Muscle layer of colon (tissue), 2 donors: ENCODE measurements around the gene POLA2.

Experiments
- H3K27ac ChIP-seq: one replicate; pipeline ENCODE4 v1.7.0; 2013; ENCODE audit warnings: low read depth, mild to moderate bottlenecking, low read length, moderate library complexity
- H3K27me3 ChIP-seq, 2 donors: one replicate each; pipeline ENCODE4 v1.7.0; 2013; ENCODE audit warnings: low read length in 2 of 2, mild to moderate bottlenecking in 2 of 2; ENCODE audit not compliant: insufficient read depth in 2 of 2, control insufficient read depth in 1 of 2
- H3K36me3 ChIP-seq: one replicate; pipeline ENCODE4 v1.7.0; 2013; ENCODE audit warnings: mild to moderate bottlenecking, low read length; ENCODE audit not compliant: insufficient read depth
- H3K4me1 ChIP-seq: one replicate; pipeline ENCODE4 v1.7.0; 2013; ENCODE audit warnings: mild to moderate bottlenecking, low read length; ENCODE audit not compliant: insufficient read depth
- H3K4me3 ChIP-seq, 2 donors: one replicate each; pipeline ENCODE4 v1.7.0; 2013; ENCODE audit warnings: low read length in 2 of 2, low read depth in 1 of 2, mild to moderate bottlenecking in 1 of 2, moderate library complexity in 1 of 2
- H3K9ac ChIP-seq: one replicate; pipeline ENCODE4 v1.7.0; 2013; ENCODE audit warnings: low read length
- H3K9me3 ChIP-seq: one replicate; pipeline ENCODE4 v1.7.0; 2013; ENCODE audit warnings: mild to moderate bottlenecking, low read length
- donor health status: abdominal sarcoma.
- donor health status: Adenocarcinoma of cecum.

Gene POLA2

GRCh38 chr11:65266210-65266609, 4.4 kb downstream of the POLA2 start:
- Histone ChIP-seq H3K36me3 (peaks cover 16% of the 10 kb centered on the region), H3K9ac (no peak overlapping the region), H3K27me3 (no peaks in the 10 kb centered on the region)

DNA sequence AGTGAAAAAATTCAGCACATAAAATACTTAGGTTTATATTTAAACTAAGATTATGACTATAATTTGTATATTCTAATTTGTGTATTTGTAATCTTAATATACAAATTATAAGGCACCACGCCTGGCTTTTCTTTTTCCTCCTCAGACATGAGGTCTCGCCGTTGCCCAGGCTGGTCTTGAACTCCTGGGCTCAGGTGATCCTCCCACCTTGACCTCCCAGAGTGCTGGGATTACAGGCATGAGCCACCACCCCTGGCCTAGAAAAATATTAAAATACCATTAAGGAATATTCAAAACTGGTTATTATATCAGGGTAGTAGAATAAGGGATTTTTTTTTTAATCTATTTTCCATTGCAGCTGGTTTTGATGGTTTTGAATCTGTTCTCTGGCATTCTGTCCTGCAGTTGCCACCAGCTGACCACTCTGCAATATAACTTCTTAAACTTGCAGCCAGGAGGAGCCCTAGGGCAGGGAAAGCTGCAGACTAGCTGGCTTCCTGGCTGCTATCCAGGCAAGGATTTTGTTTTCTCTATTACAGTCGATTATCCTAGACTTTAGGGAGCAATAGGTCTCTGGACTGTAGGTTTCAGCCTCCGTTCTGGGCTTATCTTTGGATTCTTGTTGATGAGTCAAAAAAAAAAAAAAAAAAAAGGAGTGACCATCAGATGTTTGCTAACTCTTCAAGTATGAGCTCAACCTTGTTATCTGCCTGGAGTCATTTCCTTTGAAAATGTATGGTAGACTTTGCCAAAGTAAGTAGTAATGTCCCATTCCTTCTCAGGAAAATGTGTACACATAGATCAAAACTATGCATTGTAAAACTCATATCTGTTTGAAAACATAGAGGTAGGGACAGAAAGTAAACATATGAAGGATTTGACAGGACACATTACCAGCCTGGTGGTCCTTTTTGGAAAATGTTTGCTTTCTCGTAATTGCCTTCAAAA, 13.2 kb downstream of the POLA2 start:
- no peak overlapping the region for H3K27ac ChIP-seq

More at GRCh38 chr11:65266210-65266609, 4.4 kb downstream of the POLA2 start:
- Histone ChIP-seq H3K4me1 (peaks cover 8% of the 10 kb centered on the region), H3K9me3 (no peaks in the 10 kb centered on the region), H3K27ac (no peak overlapping the region), H3K4me3 (no peak overlapping the region)

GRCh38 chr11:65275906-65276305, 14.1 kb downstream of the POLA2 start:
- H3K9me3 ChIP-seq = no peaks in the 10 kb centered on the region
- peaks cover 15% of the 10 kb centered on the region for H3K4me1 ChIP-seq
- no peak overlapping the region for H3K27ac ChIP-seq
- no peak overlapping the region for H3K9ac ChIP-seq
- no peaks in the 10 kb centered on the region for H3K27me3 ChIP-seq
- H3K36me3 ChIP-seq = peaks cover 3% of the 10 kb centered on the region
- H3K4me3 ChIP-seq = no peak overlapping the region

More for the DNA sequence above, 13.2 kb downstream of the POLA2 start:
- Histone ChIP-seq H3K27me3 (no peaks in the 10 kb centered on the region), H3K9ac (no peak overlapping the region), H3K4me1 (peaks cover 15% of the 10 kb centered on the region), H3K36me3 (peaks cover 8% of the 10 kb centered on the region), H3K9me3 (no peaks in the 10 kb centered on the region), H3K4me3 (no peak overlapping the region)

DNA sequence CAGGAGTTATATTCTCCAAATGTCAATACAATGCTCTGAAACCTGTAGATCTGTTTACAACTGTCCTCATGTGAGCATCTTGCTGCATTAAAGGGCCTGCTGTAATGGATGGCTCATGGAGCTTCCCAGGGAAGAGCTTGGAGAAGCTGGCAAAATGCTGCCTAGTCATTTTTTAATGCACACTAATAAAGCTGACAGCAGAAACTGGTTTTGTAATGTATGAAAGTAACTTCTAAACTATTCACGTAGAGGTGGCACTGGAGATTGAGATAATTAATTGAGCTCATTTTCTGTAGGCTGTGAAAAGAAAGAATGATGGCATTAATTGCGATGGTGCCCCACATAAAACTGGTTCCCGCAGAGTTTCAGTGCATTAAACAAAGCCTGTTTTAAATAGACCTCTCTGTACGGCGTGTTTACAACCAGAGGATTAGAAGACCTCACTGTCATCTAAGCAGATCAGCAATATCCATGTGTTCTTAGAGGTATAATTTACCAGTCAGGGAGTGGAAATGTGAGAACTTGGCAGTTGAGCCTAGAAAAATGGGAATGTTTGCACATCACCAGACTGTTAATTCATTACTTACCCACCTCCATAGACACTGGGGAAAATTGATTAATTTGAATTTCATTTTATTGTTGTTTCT, 16.0 kb downstream of the POLA2 start:
- H3K9me3 ChIP-seq = no peaks in the 10 kb centered on the region
- no peak overlapping the region for H3K9ac ChIP-seq
- H3K36me3 ChIP-seq = peaks cover 21% of the 10 kb centered on the region
- H3K4me3 ChIP-seq = no peak overlapping the region
- peaks cover 15% of the 10 kb centered on the region for H3K4me1 ChIP-seq
- no peaks in the 10 kb centered on the region for H3K27me3 ChIP-seq
- no peak overlapping the region for H3K27ac ChIP-seq

DNA sequence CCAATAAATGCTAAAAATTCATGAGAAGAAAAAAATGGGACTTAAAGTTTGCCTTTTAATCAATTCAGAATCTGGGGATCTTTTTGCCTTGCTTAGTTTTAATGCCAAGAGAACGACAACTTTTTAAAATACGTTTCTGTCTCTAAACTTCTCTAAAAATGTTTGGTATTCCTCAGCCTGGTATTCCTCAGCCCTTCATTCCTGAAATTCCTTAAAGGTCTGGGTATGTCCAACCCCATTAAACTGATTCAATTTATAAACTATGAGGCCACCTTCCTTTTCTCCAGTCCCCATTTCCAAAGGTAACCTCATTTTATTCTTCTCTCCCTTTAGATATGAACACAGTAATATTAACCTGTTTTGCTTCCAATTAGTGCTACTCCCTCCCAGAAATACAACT, 16.6 kb downstream of the POLA2 start:
- H3K4me1 ChIP-seq = peaks cover 15% of the 10 kb centered on the region
- H3K9ac ChIP-seq = no peak overlapping the region
- no peaks in the 10 kb centered on the region for H3K27me3 ChIP-seq
- H3K27ac ChIP-seq = no peak overlapping the region
- H3K36me3 ChIP-seq = peaks cover 21% of the 10 kb centered on the region
- H3K9me3 ChIP-seq = no peaks in the 10 kb centered on the region
- H3K4me3 ChIP-seq = no peak overlapping the region

DNA sequence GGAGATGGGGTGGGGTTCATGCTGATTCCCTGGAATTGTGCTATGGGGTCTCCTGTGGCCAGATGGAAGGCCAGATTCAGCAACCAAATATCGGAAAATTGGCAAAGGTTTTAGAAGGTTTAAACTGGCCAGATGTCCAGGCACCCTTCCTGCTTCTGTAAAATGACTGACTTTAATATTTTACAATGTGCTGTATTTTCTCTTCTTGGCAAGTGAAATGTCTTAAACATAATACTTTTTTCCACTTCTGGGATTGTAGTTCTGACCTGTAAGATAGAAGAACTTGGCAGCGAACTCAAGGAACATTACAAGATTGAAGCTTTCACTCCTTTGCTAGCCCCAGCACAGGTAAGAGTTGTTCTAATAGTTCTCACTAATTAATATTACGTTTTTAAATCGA, 17.5 kb downstream of the POLA2 start:
- Histone ChIP-seq H3K4me3 (no peak overlapping the region), H3K9me3 (no peaks in the 10 kb centered on the region), H3K27ac (no peak overlapping the region), H3K27me3 (no peaks in the 10 kb centered on the region), H3K36me3 (peaks cover 21% of the 10 kb centered on the region), H3K4me1 (peaks cover 15% of the 10 kb centered on the region), H3K9ac (no peak overlapping the region)

DNA sequence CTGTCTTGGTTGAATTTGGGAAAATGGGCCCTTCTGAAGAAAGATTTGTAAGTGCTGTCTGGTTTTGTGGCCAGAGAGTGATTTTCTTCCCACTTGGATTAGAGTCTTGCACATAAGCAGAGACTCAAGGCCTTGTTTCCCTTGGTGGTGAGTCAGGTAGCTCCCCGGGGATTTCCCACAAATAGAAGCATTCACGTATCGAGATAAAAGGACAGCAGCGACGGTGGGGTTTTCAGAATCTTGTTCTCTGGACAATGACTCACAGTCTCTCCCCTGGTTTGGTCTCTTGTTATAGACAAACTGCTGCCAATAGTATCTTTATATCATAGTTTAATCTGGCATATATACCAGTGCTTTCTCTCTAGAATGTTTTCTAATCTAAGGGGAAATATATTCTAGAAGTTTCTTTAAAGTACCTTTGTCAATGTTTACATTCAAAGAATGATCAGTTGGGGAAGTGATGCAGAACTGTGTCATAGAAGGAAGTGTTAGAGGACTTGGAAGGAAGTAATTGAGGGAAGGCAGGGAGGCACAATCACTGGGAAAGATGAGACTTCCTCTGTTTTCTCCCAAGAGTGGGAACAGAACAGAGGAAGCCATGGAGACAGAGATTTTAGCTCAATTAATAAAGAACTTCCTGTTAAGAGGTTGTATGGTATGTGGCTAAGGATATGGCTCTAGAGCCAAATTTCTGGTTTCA, 18.1 kb downstream of the POLA2 start:
- Histone ChIP-seq H3K4me1 (peaks cover 15% of the 10 kb centered on the region), H3K9me3 (no peaks in the 10 kb centered on the region), H3K9ac (no peak overlapping the region), H3K4me3 (no peak overlapping the region), H3K27me3 (no peaks in the 10 kb centered on the region), H3K27ac (no peak overlapping the region), H3K36me3 (peaks cover 21% of the 10 kb centered on the region)

DNA sequence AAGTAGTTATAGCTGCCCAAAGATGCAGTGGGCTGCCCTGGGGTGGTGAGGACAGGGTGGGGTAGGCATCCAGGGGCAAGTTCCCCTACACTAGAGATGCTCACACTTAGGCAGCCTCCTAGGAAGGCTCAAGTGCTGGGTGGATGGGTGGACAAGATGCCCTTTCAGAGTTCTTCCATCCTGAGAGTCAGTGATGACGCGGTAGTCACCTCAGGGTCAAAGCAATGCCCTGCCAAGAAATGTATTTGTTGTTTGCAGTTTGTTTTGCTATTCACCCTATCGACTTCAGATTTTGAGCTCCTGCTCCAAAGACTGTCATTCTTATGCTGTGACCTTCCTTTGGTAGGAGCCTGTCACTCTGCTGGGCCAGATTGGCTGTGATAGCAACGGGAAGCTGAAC, 18.9 kb downstream of the POLA2 start:
- H3K9ac ChIP-seq = no peak overlapping the region
- H3K27me3 ChIP-seq = no peaks in the 10 kb centered on the region
- H3K9me3 ChIP-seq = no peaks in the 10 kb centered on the region
- peaks cover 21% of the 10 kb centered on the region for H3K36me3 ChIP-seq
- no peak overlapping the region for H3K4me3 ChIP-seq
- no peak overlapping the region for H3K27ac ChIP-seq
- peaks cover 9% of the 10 kb centered on the region for H3K4me1 ChIP-seq

DNA sequence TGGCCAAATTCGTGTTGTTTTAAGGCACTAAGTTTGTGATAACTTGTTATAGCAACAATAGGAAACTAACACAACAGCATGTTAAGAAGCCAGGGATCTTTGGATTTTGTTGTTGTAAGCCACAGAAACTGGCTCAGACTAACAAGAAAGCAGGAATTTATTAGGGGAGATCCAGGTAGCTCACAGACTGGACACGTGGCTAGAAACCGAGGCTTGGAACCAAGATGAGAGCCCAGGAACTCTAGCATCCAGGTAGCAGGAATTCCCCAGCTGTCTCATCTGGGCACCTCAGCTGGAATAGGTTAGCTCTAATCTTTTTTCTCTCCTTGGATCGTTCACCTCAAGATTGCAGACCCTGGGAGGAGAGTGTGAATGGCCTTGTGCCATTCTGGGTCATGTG, 24.9 kb downstream of the POLA2 start:
- Histone ChIP-seq H3K4me3 (no peak overlapping the region), H3K4me1 (peaks cover 16% of the 10 kb centered on the region), H3K9ac (no peak overlapping the region), H3K27me3 (no peaks in the 10 kb centered on the region), H3K9me3 (no peaks in the 10 kb centered on the region), H3K36me3 (peaks cover 10% of the 10 kb centered on the region), H3K27ac (no peak overlapping the region)

- Histone ChIP-seq H3K36me3 (peaks cover under 1% of the 10 kb centered on the region), H3K4me3 (no peak overlapping the region), H3K27ac (no peak overlapping the region), H3K9me3 (no peaks in the 10 kb centered on the region), H3K27me3 (no peaks in the 10 kb centered on the region), H3K9ac (no peak overlapping the region), H3K4me1 (peaks cover 25% of the 10 kb centered on the region)
Observed at GRCh38 chr11:65287601-65288000, 25.8 kb downstream of the POLA2 start.
